Gastroesophageal sphincter (tissue), 3 donors: Measurements from ENCODE around the gene AKAP6.

Experiments
- CTCF ChIP-seq, 4 experiments: fragments of 200-600 bp in 2 of 4; fragments of 450-650 bp in 2 of 4; sonication (generic) in 1 of 4; IDR thresholded peaks; one replicate each; pipeline ENCODE4 v1.5.1; 2017 to 2019; ENCODE audit warnings: antibody characterized with exemption in 4 of 4, mild to moderate bottlenecking in 2 of 4, moderate library complexity in 2 of 4
- EP300 ChIP-seq: sonication (generic); formaldehyde crosslinking; IDR thresholded peaks from one replicate; pipeline ENCODE4 v1.6.1; 2017; ENCODE audit warnings: antibody characterized with exemption, mild to moderate bottlenecking
- POLR2A ChIP-seq, 2 donors: fragments of 450-650 bp; IDR thresholded peaks; one replicate each; pipeline ENCODE4 v1.6.1; 2017; ENCODE audit warnings: antibody characterized with exemption in 2 of 2, mild to moderate bottlenecking in 2 of 2, moderate library complexity in 1 of 2
- POLR2AphosphoS5 ChIP-seq: sonication (generic); formaldehyde crosslinking; IDR thresholded peaks from one replicate; pipeline ENCODE4 v1.6.1; 2017; ENCODE audit warnings: antibody characterized with exemption

- no peak for TF ChIP-seq POLR2AphosphoS5
- TF ChIP-seq CTCF (IDR thresholded peaks at IDR 0.05), result no peak
- no peak for TF ChIP-seq EP300
- no peak for TF ChIP-seq POLR2A (IDR thresholded peaks at IDR 0.05)
Measured at GRCh38 chr14:32677129-32677780, 348.2 kb downstream of the AKAP6 start.
